ENCODE data around the gene CACNA1S.

Gene CACNA1S

GRCh38 chr1:201098992-201099677 lies 13.1 kb downstream of the CACNA1S start:
- Histone ChIP-seq H3K36me3 (replicated peaks; ENCODE audit: insufficient read depth, low read length) (no peaks in the 10 kb centered on the region), H3K9me2 (replicated peaks; ENCODE audit: insufficient read depth, low read length) (no peaks in the 10 kb centered on the region), H3K27me3 (replicated peaks; ENCODE audit: insufficient read depth, low read length) (no peaks in the 10 kb centered on the region), H3K9ac (ENCODE audit: low read length) (no peak overlapping the region), H3K4me1 (ENCODE audit: low read length) (no peaks in the 10 kb centered on the region), H4K20me1 (ENCODE audit: insufficient read depth, low read length) (no peaks in the 10 kb centered on the region), H3K27ac (ENCODE audit: low read length) (no peak overlapping the region), H2AFZ (ENCODE audit: low read length) (no peak overlapping the region), H3K4me3 (ENCODE audit: low read length) (no peak overlapping the region), H3K4me2 (ENCODE audit: low read depth, low read length) (no peak overlapping the region), H3K79me2 (ENCODE audit: low read length) (no peaks in the 10 kb centered on the region), H3F3A (ENCODE audit: insufficient read depth, low read length) (no peaks in the 10 kb centered on the region), H3K9me3 (replicated peaks; ENCODE audit: insufficient read depth, low read length) (no peaks in the 10 kb centered on the region)
- TF ChIP-seq CTCF (IDR thresholded peaks at IDR 0.05; ENCODE audit: low read length) (no peak), EZH2 (optimal IDR thresholded peaks at IDR 0.05; ENCODE audit: low read depth, low read length) (no peak), EZH2phosphoT487 (IDR thresholded peaks at IDR 0.05; ENCODE audit: low read length) (no peak)
- DNase-seq = no peak

- no peaks in the 10 kb centered on the region for H3K9me2 ChIP-seq (replicated peaks; ENCODE audit: insufficient read depth, low read length)
- no peak overlapping the region for H3K9ac ChIP-seq (ENCODE audit: low read length)
- H3K27me3 ChIP-seq (replicated peaks; ENCODE audit: insufficient read depth, low read length) = no peaks in the 10 kb centered on the region
- H4K20me1 ChIP-seq (ENCODE audit: insufficient read depth, low read length) = no peaks in the 10 kb centered on the region
- H3F3A ChIP-seq (ENCODE audit: insufficient read depth, low read length) = no peaks in the 10 kb centered on the region
- no peak for DNase-seq
- H3K9me3 ChIP-seq (replicated peaks; ENCODE audit: insufficient read depth, low read length) = no peaks in the 10 kb centered on the region
- H3K27ac ChIP-seq (ENCODE audit: low read length) = no peak overlapping the region
- H3K36me3 ChIP-seq (replicated peaks; ENCODE audit: insufficient read depth, low read length) = no peaks in the 10 kb centered on the region
- no peak overlapping the region for H3K4me2 ChIP-seq (ENCODE audit: low read depth, low read length)
- H2AFZ ChIP-seq (ENCODE audit: low read length) = no peak overlapping the region
- no peak overlapping the region for H3K4me3 ChIP-seq (ENCODE audit: low read length)
- no peaks in the 10 kb centered on the region for H3K4me1 ChIP-seq (ENCODE audit: low read length)
- TF ChIP-seq EZH2 (optimal IDR thresholded peaks at IDR 0.05; ENCODE audit: low read depth, low read length) = no peak
- TF ChIP-seq EZH2phosphoT487 (IDR thresholded peaks at IDR 0.05; ENCODE audit: low read length) = no peak
- TF ChIP-seq CTCF (IDR thresholded peaks at IDR 0.05; ENCODE audit: low read length) = no peak
- H3K79me2 ChIP-seq (ENCODE audit: low read length) = no peaks in the 10 kb centered on the region
Measured at GRCh38 chr1:201096977-201097856, 15.0 kb downstream of the CACNA1S start.

DNA sequence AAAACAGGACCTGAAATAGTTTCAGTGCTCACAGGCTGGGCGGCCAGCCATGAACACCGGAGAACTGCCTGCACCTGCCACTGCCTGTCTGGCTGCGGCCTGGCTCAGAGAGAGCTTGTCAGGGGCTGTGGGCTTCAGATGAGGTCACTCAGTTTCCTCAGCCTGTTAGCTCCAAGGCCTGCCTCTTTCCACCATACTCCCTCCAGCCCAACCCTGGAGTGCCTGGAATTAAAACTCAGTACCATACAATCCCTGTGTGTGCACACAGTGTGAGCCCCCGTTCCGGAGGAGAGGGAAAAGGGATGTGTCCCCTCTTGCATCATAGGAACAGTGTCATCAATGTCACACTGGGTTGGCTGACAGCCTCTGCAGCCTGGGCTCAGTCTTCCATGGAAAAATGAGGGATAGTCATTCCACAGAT lies 16.2 kb downstream of the CACNA1S start:
- Histone ChIP-seq H3K9me2 (replicated peaks; ENCODE audit: insufficient read depth, low read length) (no peaks in the 10 kb centered on the region), H3K4me1 (ENCODE audit: low read length) (no peaks in the 10 kb centered on the region), H3K27me3 (replicated peaks; ENCODE audit: insufficient read depth, low read length) (no peaks in the 10 kb centered on the region), H3K9ac (ENCODE audit: low read length) (no peak overlapping the region), H3K36me3 (replicated peaks; ENCODE audit: insufficient read depth, low read length) (no peaks in the 10 kb centered on the region), H3K4me2 (ENCODE audit: low read depth, low read length) (no peak overlapping the region), H4K20me1 (ENCODE audit: insufficient read depth, low read length) (no peaks in the 10 kb centered on the region), H3K27ac (ENCODE audit: low read length) (no peak overlapping the region), H3K4me3 (ENCODE audit: low read length) (no peak overlapping the region), H3F3A (ENCODE audit: insufficient read depth, low read length) (no peaks in the 10 kb centered on the region), H3K79me2 (ENCODE audit: low read length) (no peaks in the 10 kb centered on the region), H2AFZ (ENCODE audit: low read length) (no peak overlapping the region), H3K9me3 (replicated peaks; ENCODE audit: insufficient read depth, low read length) (no peaks in the 10 kb centered on the region)
- no peak for DNase-seq
- TF ChIP-seq EZH2 (optimal IDR thresholded peaks at IDR 0.05; ENCODE audit: low read depth, low read length) (no peak), CTCF (IDR thresholded peaks at IDR 0.05; ENCODE audit: low read length) (no peak), EZH2phosphoT487 (IDR thresholded peaks at IDR 0.05; ENCODE audit: low read length) (no peak)

Measured in MM.1S (cell line).